G401.6 (cell line): ENCODE measurements around the gene TAS1R3.

Experiments used
- FAIRE-seq: peaks from 2 replicates; lab custom pipeline; 2012; peaks lifted over from hg19 to GRCh38; lab: Jason Lieb, UNC

Gene TAS1R3

DNA sequence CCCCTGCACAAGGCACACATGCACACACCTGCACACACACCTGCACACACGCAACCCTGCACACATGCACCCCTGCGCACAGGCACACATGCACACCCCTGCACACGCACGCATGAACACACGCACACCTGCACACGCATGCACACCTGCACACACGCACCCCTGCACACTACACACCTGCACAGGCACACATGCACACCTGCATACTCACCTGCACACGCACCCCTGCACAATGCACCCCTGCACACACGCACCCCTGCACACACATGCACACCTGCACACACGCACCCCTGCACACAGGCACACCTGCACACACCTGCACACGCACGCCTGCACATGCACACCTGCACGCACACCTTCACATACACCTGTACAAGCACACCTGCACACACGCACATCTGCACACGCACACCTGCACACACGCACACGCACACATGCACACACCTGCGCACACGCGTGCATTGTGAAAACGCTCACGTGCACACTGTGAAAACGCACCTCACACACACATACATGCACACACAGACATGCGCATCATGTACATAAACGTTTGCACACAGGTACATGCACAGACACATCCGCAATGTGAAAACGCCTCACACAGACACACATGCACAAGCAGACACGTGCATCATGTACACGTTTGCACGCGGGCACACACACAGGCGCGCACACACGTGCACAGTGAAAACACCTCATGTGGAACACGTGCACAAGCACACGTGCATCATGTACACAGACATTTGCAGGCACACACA is 9.9 kb downstream of the TAS1R3 start:
- FAIRE-seq, result no peak

GRCh38 chr1:1341549-1342021 is 10.5 kb downstream of the TAS1R3 start:
- FAIRE-seq, result no peak

GRCh38 chr1:1342061-1342562 is 11.0 kb downstream of the TAS1R3 start:
- no peak for FAIRE-seq

- FAIRE-seq, result no peak
These were observed 11.6 kb downstream of the TAS1R3 start for GRCh38 chr1:1342584-1343115.

- no peak for FAIRE-seq
These were observed 12.8 kb downstream of the TAS1R3 start for GRCh38 chr1:1343811-1344421.

DNA sequence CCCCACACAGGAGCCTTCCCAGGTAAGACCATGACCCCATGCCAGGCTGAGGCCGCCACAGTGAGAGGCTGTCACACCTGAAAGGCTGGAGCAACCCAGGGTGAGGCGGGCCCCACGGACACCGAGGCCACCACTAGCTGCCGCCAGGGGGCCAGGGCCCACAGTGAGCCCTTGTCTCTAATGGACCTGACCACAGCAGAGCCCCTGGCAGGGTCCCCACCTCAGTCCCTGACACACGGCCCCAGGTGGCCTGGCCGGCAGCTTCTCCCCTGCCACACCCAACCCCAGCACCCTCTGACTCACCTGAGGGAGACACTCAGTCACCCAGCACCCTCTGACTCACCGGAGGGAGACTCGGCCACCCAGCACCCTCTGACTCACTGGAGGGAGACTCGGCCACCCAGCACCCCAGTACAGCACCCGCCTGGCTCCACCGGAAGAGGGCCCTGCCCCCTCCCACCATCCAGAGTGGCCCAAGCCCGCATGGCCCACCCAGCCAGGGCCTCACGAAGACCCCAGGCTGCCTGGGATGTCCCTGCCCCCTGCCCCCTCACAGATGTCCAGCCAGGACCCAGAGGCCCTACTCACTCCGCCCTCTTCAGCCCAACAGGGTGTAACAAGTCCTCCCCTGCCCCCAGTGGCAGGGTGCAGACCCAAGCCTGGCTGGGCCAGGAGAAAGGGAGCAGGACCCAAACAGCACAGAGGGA is 13.7 kb downstream of the TAS1R3 start:
- FAIRE-seq, result no peak

- no peak for FAIRE-seq
These were observed 14.3 kb downstream of the TAS1R3 start for GRCh38 chr1:1345384-1345783.

- FAIRE-seq, result no peak
These were observed 14.9 kb downstream of the TAS1R3 start for GRCh38 chr1:1345860-1346500.

GRCh38 chr1:1346501-1346890 is 15.4 kb downstream of the TAS1R3 start:
- FAIRE-seq, result no peak

GRCh38 chr1:1347026-1347595 is 16.0 kb downstream of the TAS1R3 start:
- FAIRE-seq, result no peak

DNA sequence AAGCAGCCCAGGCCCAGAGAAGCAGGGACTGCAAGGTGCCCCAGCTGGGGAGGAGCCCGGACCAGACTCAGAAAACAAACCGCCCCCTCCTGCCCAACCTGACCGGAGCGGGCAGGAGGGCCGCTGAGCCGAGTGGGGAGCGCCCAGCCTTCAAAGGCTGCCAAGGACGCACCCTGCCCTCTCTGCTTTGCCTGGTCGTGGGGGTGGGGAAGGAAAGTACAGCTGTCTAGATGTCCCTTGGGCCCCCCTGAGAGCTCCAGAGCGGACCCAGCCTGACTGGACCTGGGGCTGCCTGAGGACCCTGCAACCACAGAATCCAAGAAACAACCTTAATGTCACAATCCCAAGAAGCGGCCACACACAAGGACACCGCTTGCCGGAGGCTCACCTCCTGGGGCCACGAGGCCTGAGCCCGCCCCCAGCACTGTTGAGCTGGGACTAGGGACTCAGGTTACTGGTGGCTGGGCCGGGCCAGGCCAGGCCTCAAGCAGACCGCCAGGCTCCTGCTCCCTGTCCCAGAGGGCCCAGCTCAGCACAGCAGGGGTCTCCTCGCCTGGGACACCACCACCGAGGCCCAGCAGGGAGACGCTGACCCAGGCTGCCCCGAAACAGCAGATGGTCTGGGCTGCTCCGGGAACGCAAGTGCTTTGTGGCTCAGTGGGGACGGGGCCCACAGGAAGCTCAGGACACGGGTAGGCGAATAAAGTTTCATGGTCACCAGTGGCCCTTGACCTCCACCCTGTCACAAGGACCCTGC is 16.8 kb downstream of the TAS1R3 start:
- no peak for FAIRE-seq

DNA sequence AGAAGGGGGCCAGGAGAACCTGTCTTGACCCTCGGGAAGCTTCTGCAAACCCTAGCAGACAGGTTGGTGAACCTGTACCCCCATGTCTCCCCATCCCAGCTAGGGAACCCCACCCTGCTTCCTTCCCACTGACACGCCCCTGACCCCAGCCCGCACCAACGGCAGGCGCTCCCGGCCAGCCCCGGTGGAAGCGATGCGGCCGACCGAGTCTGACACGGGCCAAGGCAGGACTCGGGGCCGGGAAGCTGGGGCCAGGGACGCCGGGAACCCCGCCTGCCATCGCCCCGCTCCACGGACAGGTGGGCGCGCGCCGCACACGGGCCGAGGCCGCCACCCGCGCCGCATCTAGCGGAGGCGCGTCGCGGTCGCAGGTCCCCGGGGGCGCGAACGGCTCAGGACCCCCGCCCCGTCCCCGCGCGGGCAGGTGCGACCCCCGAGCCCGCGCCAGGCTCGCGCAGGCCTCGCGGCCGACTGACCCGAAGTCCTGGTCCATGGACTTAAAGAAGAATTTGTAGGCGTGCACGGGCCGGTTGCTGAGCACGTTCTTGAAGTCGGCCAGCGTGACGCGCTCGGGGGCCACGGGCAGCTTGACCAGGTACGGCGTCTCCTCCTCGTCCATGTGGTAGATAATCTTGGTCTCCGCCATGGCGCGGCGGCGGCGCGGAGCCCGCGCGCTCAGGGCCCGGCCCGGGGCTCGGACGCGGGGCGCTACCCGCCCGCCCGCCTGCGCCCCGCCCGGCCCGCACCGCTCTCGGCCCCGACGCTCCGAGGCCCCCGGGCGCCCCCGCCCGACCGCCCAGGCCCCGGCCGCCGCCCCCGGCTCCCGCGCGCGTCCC is 17.6 kb downstream of the TAS1R3 start:
- FAIRE-seq, result no peak

GRCh38 chr1:1349256-1350012 is 18.4 kb downstream of the TAS1R3 start, which contains the start of gene DVL1:
Gene DVL1, minus strand, starts transcription at chr1:1349418. Its CDS starts 353 bp downstream, at chr1:1349065.
- no peak for FAIRE-seq

DNA sequence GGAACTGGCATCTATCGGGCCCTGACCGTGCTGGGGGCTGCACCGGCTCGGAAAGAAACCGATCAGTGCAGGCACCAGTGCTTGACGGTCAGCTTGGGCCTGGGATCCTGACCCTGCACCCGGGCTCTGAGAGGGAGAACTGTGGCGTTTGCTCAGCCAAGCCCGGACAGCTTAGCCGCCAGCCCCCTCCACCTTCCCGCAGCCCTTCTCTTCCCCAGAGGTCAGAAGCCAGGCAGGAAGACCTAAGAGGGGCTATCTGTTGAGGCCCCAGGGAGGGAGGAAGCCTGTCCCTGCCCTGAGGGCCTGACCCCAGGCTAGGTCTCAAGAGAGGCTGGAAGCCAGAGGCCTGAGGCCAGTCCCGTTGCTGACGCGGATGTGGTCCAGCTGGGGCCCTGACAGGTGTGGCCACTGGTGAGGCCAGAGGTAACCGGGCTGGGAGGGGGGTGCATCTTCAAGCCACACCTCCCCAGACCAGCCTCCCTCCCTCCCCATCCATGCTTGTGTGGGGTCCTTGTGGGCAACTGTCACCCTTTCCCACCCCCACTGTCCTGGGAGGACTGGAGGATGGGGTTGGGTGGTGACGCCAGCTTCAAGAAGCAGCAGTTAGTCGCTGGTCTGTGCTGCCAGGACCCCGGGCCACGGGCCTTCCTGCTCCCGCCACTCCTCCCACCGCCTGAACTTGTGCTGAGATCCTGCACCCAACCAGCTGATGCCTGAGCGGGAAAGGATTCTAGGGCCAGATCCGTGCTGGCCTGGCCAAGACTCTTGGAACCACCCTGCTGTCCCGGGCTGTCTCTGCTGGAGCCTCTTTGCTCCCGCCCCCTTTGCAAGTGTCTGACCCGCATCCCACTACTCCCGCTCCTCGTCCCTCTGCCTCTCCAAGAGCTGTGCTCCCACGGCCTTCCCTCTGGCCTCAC is 20.7 kb downstream of the TAS1R3 start:
- FAIRE-seq, result no peak

DNA sequence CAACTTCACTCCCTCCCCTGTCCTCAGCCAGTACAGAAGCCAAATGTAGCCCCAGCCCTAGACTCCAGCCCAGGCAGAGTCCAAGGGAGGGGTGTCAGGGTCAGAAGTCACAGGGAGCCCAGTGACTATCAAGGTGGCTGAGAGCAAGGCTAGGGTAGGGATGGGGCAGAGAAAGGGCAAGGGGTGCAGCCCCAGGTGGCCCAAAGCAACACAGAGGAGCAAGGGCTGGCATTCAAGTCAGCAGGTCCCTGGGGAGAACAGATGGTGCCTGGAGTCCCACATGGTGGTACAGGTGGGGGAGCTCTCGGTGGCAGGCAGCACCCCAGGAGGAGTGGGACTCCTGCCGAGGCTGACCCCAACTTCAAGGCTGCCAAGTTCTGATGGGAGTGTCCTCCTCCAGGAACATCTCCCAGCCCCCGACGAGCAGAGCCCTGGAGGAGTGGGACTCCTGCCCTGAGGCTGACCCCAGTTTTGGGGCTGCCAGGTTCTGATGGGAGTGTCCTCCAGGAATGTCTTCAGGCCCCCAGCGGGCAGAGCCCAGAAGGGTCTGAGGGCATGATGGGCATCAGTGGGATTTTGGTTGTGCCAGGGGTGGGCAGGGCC is 21.8 kb downstream of the TAS1R3 start:
- FAIRE-seq, result no peak

- no peak for FAIRE-seq
These were observed 22.5 kb downstream of the TAS1R3 start for GRCh38 chr1:1353389-1354151.
